Measurements from ENCODE around the gene JAKMIP3. TPM values are rescaled to one million over a fixed set of nuclear protein-coding genes. Genes with fewer than 3 reads are reported as not detected.

Gene JAKMIP3
- total and polyA plus RNA-seq, 8 donors, result 0.22 to 0.50 (median 0.37) TPM

DNA sequence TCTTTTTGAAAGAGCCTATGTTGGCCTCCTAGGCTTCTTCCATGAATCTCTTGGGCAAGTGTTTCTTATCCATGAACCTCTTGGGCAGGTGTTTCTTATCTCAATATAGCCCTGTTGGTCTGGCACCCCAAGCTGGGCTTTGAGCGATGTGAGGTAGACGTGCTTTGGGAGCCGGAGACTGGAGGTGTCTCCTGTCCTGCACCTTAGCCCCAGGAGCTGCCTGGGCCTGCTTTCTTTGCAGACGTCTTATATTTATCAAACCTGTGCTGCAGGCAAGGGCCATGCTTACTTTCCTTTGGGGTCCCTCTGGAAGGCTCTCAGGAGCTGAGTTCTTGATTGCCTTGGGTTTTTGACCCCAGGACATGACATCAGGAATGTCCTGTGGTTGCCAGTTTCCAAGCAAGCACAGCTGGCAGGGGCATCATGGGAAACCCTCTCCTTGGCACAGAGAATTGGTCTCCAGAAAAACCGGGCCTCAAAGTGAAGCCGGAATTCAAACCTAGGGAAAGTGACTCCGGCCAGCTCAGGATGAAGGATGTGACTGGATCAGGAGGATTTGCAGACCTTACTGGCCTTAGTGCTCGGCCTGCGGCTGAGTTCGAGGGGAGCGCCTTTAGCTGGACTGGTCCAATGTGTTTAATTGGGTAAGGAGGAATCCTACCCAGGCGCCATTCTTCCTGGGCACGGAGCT, 2.8 kb downstream of the JAKMIP3 start:
- H3K27ac ChIP-seq, result no peak overlapping the region
- peaks cover 0 to 39% of the 10 kb centered on the region in 2 donors for H3K27me3 ChIP-seq
- ATAC-seq, result no peak
- intact Hi-C loops (cut with DNase I), result no loop called here
- TF ChIP-seq, protein P1, sequence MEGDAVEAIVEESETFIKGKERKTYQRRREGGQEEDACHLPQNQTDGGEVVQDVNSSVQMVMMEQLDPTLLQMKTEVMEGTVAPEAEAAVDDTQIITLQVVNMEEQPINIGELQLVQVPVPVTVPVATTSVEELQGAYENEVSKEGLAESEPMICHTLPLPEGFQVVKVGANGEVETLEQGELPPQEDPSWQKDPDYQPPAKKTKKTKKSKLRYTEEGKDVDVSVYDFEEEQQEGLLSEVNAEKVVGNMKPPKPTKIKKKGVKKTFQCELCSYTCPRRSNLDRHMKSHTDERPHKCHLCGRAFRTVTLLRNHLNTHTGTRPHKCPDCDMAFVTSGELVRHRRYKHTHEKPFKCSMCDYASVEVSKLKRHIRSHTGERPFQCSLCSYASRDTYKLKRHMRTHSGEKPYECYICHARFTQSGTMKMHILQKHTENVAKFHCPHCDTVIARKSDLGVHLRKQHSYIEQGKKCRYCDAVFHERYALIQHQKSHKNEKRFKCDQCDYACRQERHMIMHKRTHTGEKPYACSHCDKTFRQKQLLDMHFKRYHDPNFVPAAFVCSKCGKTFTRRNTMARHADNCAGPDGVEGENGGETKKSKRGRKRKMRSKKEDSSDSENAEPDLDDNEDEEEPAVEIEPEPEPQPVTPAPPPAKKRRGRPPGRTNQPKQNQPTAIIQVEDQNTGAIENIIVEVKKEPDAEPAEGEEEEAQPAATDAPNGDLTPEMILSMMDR (IDR thresholded peaks at IDR 0.05), result no peak
- no peaks in the 10 kb centered on the region for H3K4me1 ChIP-seq
- DNase-seq, result no peak
- H3K4me3 ChIP-seq, result no peak overlapping the region
- H3K9me3 ChIP-seq, result peaks cover 0 to 7% of the 10 kb centered on the region in 2 donors
- H3K36me3 ChIP-seq, result no peaks in the 10 kb centered on the region

DNA sequence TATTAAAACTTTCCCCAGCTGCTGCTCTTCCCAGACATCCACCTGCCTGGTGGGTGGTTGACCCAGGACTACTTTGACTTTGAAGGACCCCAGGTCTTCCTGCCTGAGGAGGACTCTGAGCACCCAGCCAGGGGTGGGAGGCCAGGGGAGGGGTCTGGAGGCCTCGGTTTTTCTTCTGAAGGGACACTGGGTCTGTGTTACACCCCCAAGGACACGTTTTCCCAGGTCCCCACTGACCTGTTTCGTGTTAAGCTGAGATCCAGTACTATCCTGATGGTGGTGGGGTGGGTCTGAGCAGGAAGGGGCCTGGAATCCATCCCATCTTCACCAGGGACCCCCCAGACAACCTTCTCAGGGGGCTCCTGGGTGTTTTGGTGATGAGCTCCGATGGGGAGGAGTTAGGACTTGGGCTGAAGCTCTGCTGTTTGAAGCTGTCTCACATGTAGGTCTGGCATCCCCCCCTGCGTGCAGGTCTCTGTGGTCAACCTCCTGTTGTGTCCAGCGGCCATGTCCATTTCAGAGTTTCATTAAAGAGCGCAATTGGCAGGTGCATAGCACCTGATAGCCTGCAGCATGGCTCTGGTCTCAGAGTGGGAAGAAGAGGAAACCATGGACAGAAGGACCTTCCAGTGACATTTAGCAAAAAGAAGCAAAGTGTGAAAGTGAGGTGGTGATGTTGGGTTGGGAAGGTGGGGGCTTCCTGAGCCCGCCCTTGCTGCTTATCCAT, 3.5 kb downstream of the JAKMIP3 start:
- Histone ChIP-seq H3K4me1 (no peaks in the 10 kb centered on the region), H3K4me3 (no peak overlapping the region), H3K9me3 (peaks cover 0 to 7% of the 10 kb centered on the region in 2 donors), H3K27ac (no peak overlapping the region), H3K27me3 (peaks cover 0 to 37% of the 10 kb centered on the region in 2 donors), H3K36me3 (no peaks in the 10 kb centered on the region)
- ATAC-seq (no peak), DNase-seq (no peak)
- TF ChIP-seq, protein P1 (IDR thresholded peaks at IDR 0.05), result no peak
- intact Hi-C loops (cut with DNase I), result no loop called here

DNA sequence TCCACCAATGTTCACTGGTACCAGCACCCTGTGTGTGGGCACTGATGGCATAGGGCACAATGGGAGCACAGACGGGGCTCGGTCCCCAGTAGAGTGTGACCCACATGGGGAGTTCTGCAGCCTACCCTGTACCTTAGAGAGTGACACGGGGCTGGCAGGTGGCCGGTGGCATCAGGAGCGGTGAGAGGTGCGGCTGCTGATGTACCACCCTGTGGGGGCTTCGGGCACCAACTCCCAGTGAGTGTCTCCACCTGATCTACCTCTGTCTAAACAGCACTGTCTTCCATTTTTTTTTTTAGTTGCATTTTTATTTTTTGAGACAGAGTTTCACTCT, 4.1 kb downstream of the JAKMIP3 start:
- intact Hi-C loops (cut with DNase I), result no loop called here
- no peak for ATAC-seq
- Histone ChIP-seq H3K4me1 (no peaks in the 10 kb centered on the region), H3K27me3 (peaks cover 0 to 32% of the 10 kb centered on the region in 2 donors), H3K36me3 (no peaks in the 10 kb centered on the region), H3K4me3 (no peak overlapping the region), H3K27ac (no peak overlapping the region), H3K9me3 (peaks cover 0 to 11% of the 10 kb centered on the region in 2 donors)
- TF ChIP-seq, protein P1 (IDR thresholded peaks at IDR 0.05), result no peak
- peak in 1 of 4 donors; percentile 53 for DNase-seq

DNA sequence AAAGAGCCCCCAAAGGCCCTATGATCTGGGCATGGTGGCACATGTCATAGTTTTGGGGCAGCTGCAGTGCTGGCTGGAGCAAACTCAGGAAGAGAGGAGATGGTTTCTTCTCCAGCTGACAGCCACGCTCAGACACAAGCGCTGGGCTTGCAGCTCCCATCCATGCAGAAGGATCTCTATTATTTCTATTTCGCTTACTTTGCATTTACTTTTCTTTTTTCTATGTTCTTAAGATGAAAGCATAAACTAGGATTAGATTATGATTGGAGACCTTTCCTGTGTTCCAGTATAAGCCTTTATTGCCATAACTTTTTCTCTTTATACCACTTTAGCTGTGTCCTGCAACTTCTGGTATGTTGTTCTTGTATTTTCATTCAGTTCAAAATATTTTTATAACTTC, 5.0 kb downstream of the JAKMIP3 start:
- H3K27me3 ChIP-seq, result peaks cover 0 to 22% of the 10 kb centered on the region in 2 donors
- ATAC-seq, result no peak
- H3K4me1 ChIP-seq, result no peaks in the 10 kb centered on the region
- H3K36me3 ChIP-seq, result no peaks in the 10 kb centered on the region
- H3K9me3 ChIP-seq, result peaks cover 0 to 16% of the 10 kb centered on the region in 2 donors
- intact Hi-C loops (cut with DNase I), result no loop called here
- H3K4me3 ChIP-seq, result no peak overlapping the region
- TF ChIP-seq, protein P1 (IDR thresholded peaks at IDR 0.05), result no peak
- DNase-seq, result no peak
- no peak overlapping the region for H3K27ac ChIP-seq

DNA sequence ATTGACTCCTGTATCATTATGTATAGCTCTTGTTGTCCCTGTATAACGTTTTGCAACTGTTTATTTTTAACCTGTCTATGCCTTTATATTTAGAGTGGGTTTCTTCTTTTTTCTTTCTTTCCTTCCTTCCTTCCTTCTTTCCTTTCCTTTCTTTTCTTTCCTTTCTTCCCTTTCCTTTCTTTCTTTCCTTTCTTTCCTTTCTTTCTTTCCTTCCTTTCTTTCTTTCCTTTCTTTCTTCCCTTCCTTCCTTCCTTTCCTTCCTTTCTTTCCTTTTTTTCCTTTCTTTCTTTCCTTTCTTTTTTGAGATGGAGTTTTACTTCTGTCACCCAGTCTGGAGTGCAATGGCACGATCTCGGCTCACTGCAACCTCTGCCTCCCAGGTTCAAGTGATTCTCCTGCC, 5.9 kb downstream of the JAKMIP3 start:
- DNase-seq, result no peak
- no peak overlapping the region for H3K4me3 ChIP-seq
- no peak overlapping the region for H3K27ac ChIP-seq
- ATAC-seq, result no peak
- H3K9me3 ChIP-seq, result peaks cover 0 to 16% of the 10 kb centered on the region in 2 donors
- no peaks in the 10 kb centered on the region for H3K36me3 ChIP-seq
- no peaks in the 10 kb centered on the region for H3K4me1 ChIP-seq
- TF ChIP-seq, protein P1 (IDR thresholded peaks at IDR 0.05), result no peak
- intact Hi-C loops (cut with DNase I), result no loop called here
- H3K27me3 ChIP-seq, result peaks cover 0 to 13% of the 10 kb centered on the region in 2 donors
